ENCODE data around the gene NDUFS2. TPM values are rescaled to one million over a fixed set of nuclear protein-coding genes. Genes with fewer than 3 reads are reported as not detected.

The NDUFS2 gene
- total and polyA plus RNA-seq, 2 of the 8 experiments (the other 6 are each of a cell fraction or from before 2014, with no cell fraction given) = 95.1 to 113 TPM

- peak overlapping the region; percentile 16 to 80 for H3K4me2 ChIP-seq (ENCODE audit: insufficient read depth in 1 of 2, low read depth in 2 of 2, low read length in 2 of 2)
- no peak overlapping the region for H3K23ac ChIP-seq (ENCODE audit: insufficient read length)
- peak overlapping the region; percentile 74 for H2BK20ac ChIP-seq (ENCODE audit: low read length)
- no peaks in the 10 kb centered on the region for H3K27me3 ChIP-seq (replicated peaks in 1 of 4; ENCODE audit: control insufficient read depth in 3 of 4, extremely low read depth in 1 of 4, insufficient read depth in 3 of 4, low read length in 3 of 4)
- POLR2A ChIA-PET (ENCODE audit: partially characterized antibody) = interaction anchor here (0.6 to 4.6 kb wide), 12 partner anchors 8 to 178 kb away, joined by 3 to 82 read pairs (median 9); partner anchors contain the start of genes APOA2, B4GALT3, DEDD and FCER1G
- H3K56ac ChIP-seq (replicated peaks; ENCODE audit: insufficient read length, low read depth, low read length) = peak overlapping the region; percentile 0
- 33% methylated on average over 5 of the region's 5 CpGs; no CpG with 5 or more reads in 1 of the 2 experiments for WGBS, 2 experiments (ENCODE audit: extremely low coverage in 1 of 2, insufficient coverage in 1 of 2, insufficient read length in 1 of 2, insufficient replicate concordance in 2 of 2, low coverage in 1 of 2, low lambda C conversion rate in 2 of 2, missing lambda C conversion rate in 1 of 2)
- peak overlapping the region; percentile 99 for H2BK12ac ChIP-seq (ENCODE audit: low read depth, low read length)
- H3K27ac ChIP-seq (ENCODE audit: low read depth, low read length) = peak overlapping the region; percentile 94
- peak overlapping the region; percentile 91 for H4K91ac ChIP-seq (replicated peaks; ENCODE audit: insufficient read length, low read length)
- peak overlapping the region; percentile 0 for H3K4ac ChIP-seq (replicated peaks; ENCODE audit: insufficient read length, low read depth, low read length)
- DNase-seq (ENCODE audit: low read depth in 1 of 2, low spot score in 2 of 2) (no peak), FAIRE-seq (no peak)
- peak overlapping the region in 2 of 4 experiments; percentile 62 to 63; a peak in 3 of 7 replicates for H3K9ac ChIP-seq (replicated peaks in 1 of 4; ENCODE audit: extremely low read depth in 1 of 4, low read depth in 3 of 4, low read length in 3 of 4)
- peak overlapping the region; percentile 80 for H3K18ac ChIP-seq (ENCODE audit: extremely low read depth, low read length)
- peak overlapping the region; percentile 13 for H4K5ac ChIP-seq (ENCODE audit: insufficient read length, low read depth, low read length)
- H2BK5ac ChIP-seq (ENCODE audit: low read depth, low read length) = peak overlapping the region; percentile 75
- no peak overlapping the region for H2AFZ ChIP-seq (ENCODE audit: low read length)
- peaks cover 2 to 19% (median 3%) of the 10 kb centered on the region in 4 experiments; a peak in 4 of 8 replicates for H3K36me3 ChIP-seq (ENCODE audit: control insufficient read depth in 2 of 4, insufficient read depth in 4 of 4, low read length in 3 of 4)
- no peaks in the 10 kb centered on the region for H4K20me1 ChIP-seq (replicated peaks in 1 of 2; ENCODE audit: control insufficient read depth in 1 of 2, insufficient read depth in 2 of 2, low read length in 2 of 2)
- peaks cover 9% of the 10 kb centered on the region; the same call in 1 of the 2 replicates for H3K79me1 ChIP-seq (ENCODE audit: low read depth, low read length)
- peak overlapping the region in 2 of 4 experiments; percentile 19 to 96; a peak in 1 of 8 replicates for H3K4me3 ChIP-seq (ENCODE audit: extremely low read depth in 1 of 4, insufficient read depth in 2 of 4, low read depth in 3 of 4, low read length in 4 of 4)
- H3K9me3 ChIP-seq (ENCODE audit: insufficient read depth in 2 of 2, low read depth in 1 of 2, low read length in 1 of 2) = no peaks in the 10 kb centered on the region
- H3K79me2 ChIP-seq (ENCODE audit: control insufficient read depth in 1 of 2, insufficient read depth in 2 of 2, low read length in 2 of 2) = peaks cover 0 to 14% of the 10 kb centered on the region in 2 experiments; a peak in 2 of 4 replicates
- no peak overlapping the region for H3K14ac ChIP-seq (ENCODE audit: insufficient read length)
- CTCF ChIA-PET (ENCODE audit: partially characterized antibody) = interaction anchor here (0.5 to 17.6 kb wide), 7 partner anchors 10 to 210 kb away, joined by 3 to 427 read pairs (median 4); partner anchors contain the start of genes APOA2, FCER1G, PPOX and TOMM40L
- H4K8ac ChIP-seq (ENCODE audit: extremely low read depth, insufficient read depth, low read length) = peak overlapping the region; percentile 87; the same call in 1 of the 2 replicates
- H3K4me1 ChIP-seq (replicated peaks in 1 of 4; ENCODE audit: control insufficient read depth in 3 of 4, insufficient read depth in 4 of 4, low read length in 3 of 4) = peaks cover 23 to 54% (median 48%) of the 10 kb centered on the region in 4 experiments
- H3K23me2 ChIP-seq (ENCODE audit: low read depth, low read length) = peaks cover 13% of the 10 kb centered on the region
- H2BK120ac ChIP-seq (replicated peaks; ENCODE audit: low read depth, low read length) = peak overlapping the region; percentile 56
- H2BK15ac ChIP-seq (ENCODE audit: low read length) = peak overlapping the region; percentile 90
- peak overlapping the region; percentile 59; the same call in 1 of the 2 replicates for H2AK5ac ChIP-seq (ENCODE audit: low read depth, low read length)
- TF ChIP-seq HDAC2 (IDR thresholded peaks at IDR 0.05; ENCODE audit: borderline replicate concordance in 1 of 2, low read depth in 2 of 2, low read length in 2 of 2) = no peak
- TF ChIP-seq GTF2F1 (IDR thresholded peaks at IDR 0.05; ENCODE audit: borderline replicate concordance, low read depth, low read length) = no peak
- TF ChIP-seq POLR2A (IDR thresholded peaks at IDR 0.05; ENCODE audit: control extremely low read depth in 1 of 2, low read depth in 2 of 2, low read length in 2 of 2) = peak in 1 of 2 experiments; percentile 25; a peak in 1 of 3 replicates
- no peak for TF ChIP-seq CREB1 (IDR thresholded peaks at IDR 0.05)
- TF ChIP-seq RNF2 (IDR thresholded peaks at IDR 0.05; ENCODE audit: borderline replicate concordance, low read depth, low read length, missing control alignments, poor library complexity, severe bottlenecking) = no peak
- TF ChIP-seq CHD2 (IDR thresholded peaks at IDR 0.05; ENCODE audit: low read length) = no peak
- TF ChIP-seq RBBP5 (IDR thresholded peaks at IDR 0.05; ENCODE audit: borderline replicate concordance, low read depth, low read length) = no peak
Measured at GRCh38 chr1:161200421-161200991, 1.7 kb upstream of the NDUFS2 start.

Data from H1 (cell line).